Cerebellar nuclear complex (tissue), 1 donor: ENCODE measurements around the gene MYBPH.

Experiments
- DNase-seq, 2 experiments: peaks; one replicate each; lab custom pipeline; 2025; lab: John Stamatoyannopoulos, UW

Gene MYBPH

DNA sequence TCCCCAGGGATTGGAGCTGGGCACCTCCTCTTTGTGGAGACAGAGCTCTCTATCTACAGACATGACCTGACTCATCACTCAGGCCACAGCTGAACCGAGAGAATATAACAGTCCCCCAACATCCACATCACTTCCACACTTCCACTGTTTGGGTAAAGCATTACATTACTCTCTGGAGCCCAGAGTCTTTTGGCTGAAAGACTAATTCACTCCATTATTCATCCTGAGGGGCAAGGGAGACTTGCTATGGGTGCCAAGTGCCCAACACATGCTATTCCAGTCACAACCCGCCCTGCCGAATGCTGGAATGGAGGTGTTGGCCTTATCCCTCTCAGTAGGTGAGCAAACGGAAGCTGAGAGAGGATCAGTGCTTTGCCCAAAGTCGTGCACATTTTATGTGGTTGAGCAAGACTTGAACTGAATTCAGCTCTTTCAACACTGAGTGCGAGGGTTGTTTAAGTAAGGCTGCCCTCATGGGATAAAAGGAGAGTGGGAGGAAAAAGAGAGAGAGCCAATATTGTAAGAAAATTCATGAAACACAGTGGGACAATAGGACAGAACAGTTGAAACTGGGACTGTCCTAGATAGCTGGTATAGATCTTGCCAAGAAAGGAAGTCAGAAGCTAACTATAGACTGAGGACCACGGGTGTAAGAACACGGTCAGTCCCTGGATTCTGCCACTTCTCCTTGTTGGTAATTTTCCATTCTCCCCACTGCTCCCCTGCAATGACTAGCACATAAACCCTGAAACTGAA lies 24.4 kb upstream of the MYBPH start:
- peak; percentile 26 to 44 for DNase-seq

DNA sequence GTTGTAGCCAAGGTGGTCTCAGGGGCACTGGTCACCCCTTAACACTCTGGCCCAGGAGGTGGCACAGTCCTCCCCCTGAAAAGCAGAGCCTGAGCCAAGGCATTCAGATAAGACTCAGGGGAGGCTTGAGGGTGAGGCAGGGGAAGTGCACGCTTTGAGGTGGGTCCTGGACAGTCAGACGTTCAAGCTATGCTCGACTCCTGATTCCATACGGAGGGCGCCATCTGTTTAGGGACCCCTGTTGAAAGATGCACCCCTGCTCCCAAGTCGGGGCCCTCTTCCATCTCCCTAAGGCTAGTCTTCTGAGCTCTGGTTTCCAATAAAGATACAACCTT lies 23.8 kb upstream of the MYBPH start:
- no peak for DNase-seq

DNA sequence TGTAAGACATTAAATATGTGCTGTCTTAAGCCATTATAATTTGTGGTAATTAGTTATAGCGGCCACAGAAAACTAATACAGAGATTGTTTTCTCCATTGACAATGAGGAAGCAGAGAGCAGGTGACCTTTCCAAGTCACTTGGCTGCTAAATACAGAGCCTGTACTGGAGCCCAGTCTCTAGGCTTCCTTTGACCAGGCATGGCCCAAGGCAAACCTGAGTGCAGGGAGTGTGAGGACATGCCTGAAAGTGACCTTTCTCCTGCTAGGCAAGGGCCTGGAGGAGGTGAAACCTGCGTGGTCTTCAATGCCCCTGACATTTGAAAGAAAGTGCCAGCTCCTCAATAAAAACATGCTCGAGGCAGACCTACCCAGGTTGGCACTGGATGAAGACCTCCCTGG lies 23.4 kb upstream of the MYBPH start:
- no peak for DNase-seq

DNA sequence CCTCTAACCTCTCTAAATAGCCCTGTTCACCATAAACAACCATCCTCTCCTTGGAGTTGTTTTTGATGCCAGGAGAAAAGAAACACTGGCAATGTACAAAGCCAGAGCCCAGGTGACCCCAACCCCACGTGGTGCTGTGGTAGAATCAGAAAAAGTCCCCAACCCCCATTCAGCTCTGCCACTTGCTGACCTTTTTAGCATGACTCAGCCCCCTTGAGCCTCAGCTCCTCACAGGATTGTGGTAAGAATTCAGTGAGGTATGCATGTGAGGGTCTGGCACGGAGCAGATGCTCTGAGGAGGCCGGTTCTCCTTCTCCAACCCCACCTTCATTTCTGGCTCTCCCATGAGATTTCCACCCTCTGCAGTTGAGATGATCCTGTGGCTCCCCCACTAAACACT lies 22.0 kb upstream of the MYBPH start:
- DNase-seq: no peak

DNA sequence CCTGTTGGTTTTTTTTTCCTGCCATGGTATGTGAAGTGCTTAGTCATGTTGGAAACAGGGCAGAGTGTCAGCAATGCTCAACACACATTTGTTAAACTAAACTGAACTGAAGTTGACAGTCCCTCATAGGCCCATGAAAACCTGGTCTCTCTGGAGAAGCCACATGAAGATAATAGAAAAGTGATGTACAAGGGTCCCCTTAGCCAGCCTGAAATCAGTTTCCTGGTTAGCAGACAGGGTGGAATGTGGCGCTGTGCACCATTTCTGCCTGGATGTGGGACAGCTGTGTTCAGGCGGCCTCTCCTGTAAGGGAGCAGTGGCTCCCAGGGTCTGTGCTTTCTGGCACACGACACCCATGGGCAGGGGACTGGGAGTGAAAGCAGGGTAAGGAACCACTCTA lies 20.7 kb upstream of the MYBPH start:
- no peak for DNase-seq

DNA sequence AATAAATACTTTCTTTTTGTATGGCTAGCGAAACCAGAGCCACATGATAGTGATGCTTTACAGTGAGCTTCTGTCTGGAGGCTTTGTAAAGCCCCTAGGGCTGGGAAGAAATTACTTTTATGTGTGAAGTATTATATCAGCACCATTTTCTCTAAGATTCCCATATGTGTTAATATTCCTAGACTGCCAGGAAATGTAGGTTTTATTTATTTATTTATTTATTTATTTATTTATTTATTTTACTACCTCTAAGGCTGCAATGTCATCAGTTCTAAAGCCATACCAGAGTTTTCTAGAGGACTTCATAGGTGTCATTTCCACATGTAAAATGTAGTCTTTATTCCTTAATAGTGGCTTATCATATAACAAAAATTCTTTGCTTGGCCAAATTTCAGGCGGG lies 15.3 kb upstream of the MYBPH start:
- no peak for DNase-seq

DNA sequence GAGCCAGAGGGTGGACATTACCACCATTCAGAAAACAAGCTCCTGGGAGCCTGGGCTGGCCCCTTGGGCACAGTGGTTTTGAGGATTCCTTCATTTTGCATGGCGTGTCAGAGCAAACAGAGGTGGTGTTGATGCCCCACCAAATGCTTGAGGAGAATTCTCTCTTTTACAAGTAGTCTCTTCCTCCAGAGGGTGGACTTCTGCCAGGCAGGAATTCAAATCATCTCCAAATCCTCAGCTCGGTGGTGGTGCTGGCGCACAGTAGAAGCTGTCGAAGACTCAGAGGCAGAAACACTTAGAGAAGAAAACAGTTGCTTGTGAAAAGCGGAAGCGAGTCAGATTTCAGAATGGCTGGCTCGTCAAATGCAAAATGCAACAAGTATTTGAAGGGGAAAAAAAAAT lies 14.3 kb upstream of the MYBPH start:
- no peak for DNase-seq

DNA sequence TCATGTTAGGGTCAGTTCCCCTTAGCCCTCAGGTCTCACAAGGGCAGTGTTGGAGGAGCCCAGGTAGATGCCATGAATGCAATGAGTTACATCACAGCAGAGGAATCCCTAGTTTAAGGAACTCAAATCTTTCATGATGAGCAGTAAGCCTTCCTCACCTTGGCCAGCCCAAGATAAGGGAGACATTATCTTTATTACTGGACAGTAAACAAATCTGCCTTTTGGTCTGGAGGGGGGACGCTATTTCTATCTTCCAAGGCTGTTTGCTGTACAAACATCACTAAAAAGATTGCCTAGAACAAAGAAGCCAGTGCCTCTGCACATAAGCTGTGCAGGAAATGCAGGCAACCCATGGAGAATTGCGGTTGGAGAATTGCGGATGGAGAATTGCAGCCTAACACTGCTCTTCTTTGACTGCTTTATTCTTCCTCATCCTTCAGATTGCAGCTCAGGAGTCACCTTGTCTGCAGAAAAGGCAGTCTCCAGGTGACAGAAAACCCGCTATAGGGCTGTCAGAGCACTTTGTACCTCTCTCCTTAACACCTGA lies 13.1 kb upstream of the MYBPH start:
- DNase-seq: no peak

DNA sequence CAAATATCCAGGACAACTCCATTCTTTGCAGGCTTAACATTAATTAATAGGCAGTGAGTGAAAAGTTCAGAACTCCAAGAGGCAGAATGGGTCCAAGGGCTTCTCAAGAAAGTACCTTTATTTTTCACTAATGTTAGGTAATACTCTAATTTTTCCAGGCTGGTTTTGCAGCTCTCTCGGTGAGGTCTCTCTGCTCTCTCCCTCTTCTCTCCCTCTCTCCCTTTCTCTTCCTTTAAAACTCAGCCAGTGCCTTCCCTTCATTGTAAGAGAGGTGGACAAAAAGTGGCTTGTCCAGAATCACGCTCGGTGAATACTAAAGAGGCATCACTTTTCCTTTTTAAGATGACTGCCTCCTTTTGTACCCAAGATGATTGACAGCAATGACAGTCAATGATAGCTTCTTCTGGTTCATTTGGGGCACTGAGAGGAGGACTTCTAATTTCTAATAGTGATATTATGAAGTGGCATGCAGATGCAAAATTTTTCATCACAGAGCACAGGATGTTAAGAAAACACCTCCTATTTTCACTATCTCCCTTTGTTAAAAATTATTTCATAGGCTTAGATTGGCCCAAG lies 12.2 kb upstream of the MYBPH start:
- no peak for DNase-seq

DNA sequence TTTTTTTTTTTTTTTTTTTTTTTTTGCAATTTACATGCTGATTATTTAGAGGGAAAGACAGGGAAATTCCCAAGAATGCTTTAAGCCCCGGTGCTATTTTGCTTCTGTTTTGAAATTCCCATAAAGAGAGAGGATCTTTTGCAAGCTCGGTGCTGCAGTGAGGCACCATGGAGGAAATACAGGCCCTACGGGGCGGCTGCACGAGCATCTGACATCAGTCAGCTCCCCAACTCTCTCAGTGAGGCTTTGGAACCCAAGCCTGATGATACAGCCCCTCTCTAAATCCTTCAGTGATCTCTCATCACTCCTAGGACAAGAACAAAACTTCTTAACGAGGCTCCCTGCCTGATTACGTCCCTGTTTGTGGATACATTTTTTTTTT lies 11.7 kb upstream of the MYBPH start:
- no peak for DNase-seq

DNA sequence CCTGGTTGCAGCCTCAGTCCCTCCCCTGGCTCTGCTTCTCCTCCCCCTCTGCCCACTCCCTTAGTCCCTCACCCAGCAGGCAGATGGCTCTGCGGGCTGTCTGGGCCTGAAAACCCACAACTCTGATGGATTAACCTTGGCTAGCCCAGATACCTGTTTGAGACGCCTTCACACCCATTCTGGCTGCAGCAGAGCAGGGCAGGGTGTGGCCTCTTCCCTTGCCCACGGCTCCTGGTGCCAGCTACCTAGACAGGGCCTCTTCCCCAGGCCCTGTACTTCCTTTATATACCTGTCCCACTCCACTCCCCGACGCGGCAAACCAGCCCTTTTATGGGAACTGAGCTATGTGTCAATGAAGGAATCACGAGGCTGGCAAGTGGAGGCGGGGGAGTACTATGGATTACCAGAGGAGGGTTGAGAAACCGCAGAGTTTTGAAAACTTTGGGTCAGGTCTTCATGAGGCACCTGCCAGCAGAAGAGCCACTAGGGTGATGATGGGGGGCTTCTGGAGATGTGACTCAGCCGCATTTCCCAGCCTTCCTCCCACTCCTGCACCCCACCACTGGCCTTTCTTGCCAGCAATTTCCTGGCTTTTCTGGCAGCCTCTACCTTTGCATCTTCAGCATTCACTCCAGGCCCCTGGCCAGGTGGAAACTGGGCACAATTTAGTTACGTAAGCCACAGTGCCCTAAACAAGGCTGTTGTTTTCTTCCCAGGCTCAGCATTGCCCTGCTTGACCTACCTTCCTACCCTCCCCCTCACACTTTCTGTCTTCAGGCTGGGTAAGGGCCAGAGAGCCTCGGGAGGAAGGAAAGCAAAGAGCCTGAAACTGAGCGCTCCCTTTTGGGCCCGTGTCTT lies 11.0 kb upstream of the MYBPH start, which contains the start of gene CHI3L1:
Gene CHI3L1, minus strand, starts transcription at position 259 of the 858 bp plus-strand sequence. Its CDS starts 81 bp downstream, at position 178.
- DNase-seq: peak; percentile 65 to 68

DNA sequence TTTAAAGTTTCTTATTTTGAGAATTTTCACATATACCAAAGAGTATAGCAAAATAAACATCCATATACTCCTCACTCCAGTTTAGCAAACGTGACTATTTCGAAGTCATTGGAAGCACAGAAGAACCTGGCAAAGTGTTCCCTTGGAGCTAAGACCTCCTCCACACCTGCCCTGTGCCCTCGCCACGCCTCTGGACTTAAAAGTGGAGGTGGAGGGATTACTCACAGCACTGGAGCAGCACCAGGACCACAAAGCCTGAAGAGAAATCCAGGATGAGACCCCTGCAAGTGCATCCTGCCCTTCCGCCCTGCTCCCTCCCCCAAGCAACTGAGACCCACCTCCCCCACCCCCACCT lies 10.4 kb upstream of the MYBPH start:
- DNase-seq: no peak

DNA sequence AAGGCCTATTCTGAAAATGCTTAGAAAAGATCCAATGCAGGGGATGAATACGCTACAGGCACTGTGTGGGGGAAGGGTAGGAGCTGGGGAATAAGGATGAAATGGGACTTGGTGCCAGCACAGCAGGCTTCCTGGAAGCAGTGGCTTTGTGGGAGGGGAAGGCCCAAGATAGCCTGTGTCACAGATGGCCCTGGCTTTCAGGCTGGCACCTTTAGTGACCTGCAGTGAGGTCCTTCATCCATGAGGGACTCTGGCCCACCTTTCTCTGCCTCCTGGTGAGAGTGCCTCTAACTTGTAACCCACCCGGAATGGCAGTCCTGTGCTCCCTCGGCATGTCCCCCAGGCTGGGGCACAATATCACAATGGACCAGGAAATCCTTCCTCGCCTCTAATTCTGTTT lies 10.0 kb upstream of the MYBPH start:
- peak; percentile 40 to 76 for DNase-seq

DNA sequence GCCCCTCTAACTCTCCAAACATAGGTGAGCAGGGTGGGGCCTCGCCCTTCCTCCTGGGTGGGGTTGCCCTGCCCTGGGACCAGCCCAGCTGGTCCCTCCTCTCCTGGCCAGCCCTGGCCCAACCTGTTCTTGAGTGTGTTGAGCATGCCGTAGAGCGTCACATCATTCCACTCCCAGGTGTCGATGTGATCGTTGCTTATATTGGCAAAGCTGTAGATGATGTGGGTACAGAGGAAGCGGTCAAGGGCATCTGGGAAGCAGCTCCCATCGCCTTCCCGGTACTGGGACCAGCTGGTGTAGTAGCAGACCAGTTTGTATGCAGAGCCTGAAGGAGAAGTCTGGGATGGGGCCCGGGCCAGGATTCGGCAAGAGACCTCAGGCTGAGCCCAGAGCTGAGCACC lies 9.4 kb upstream of the MYBPH start:
- DNase-seq: no peak

DNA sequence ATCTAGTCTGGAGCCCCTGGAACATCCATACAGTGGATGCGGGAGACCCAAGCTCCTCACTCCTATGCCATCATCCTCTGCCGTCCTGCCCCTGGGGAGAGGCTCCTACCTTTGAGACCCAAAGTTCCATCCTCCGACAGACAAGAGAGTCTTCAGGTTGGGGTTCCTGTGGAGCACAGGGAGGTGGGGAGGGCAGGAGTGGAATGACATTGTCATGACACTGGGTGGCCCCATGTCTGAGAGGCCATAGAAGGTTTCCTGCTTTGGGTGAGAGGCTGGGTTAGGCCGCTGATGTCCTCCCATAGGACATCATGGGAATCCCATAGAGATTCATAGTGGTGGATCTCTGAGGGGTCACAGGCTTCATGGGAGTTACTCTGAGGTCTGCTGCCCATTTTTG lies 8.8 kb upstream of the MYBPH start:
- no peak for DNase-seq

DNA sequence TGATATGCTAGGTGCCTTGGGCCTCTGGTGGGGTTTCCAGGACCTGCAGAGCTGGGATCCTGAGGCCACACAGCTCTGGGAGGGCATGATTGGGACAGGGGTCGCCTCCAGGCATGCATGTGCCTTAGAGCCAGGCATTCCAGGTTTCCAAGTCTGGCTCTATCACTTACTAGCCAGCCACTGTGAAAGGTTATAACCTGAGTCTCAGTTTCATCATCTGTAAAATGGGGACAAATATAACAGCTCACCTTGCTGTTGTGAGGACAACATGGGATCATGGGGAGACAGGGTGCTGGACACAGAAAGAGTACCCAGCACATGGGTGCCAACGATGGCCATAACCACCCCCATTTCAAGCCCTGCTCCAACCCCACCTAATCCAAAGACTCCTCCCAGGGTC lies 8.2 kb upstream of the MYBPH start:
- DNase-seq: no peak

DNA sequence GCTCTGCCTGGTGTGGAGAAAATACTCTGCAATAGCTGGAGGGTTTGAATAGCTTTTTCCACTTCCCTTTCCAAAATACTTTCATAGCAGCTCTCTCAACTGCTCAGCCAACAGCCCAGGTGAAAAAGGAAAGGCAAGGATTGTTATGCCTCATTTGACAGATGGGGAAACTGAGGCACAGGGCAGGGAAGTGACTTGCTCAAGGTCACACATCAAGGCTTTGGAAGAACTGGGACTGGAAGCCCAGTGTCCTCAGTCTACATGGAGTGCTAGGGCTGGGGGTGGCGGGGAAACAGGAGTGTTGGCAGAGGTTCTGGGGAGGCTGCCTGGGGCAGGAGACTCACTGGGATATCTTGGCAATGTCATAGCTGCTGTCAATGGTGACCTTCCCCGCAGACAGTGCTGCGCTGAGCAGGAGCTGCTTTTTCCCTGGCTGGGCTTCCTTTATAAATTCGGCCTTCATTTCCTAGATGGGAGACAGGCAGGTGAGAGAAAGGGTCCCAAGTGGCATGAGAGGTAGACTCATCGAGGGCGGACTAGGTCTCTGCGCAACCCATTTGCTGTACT lies 6.8 kb upstream of the MYBPH start:
- DNase-seq: no peak

DNA sequence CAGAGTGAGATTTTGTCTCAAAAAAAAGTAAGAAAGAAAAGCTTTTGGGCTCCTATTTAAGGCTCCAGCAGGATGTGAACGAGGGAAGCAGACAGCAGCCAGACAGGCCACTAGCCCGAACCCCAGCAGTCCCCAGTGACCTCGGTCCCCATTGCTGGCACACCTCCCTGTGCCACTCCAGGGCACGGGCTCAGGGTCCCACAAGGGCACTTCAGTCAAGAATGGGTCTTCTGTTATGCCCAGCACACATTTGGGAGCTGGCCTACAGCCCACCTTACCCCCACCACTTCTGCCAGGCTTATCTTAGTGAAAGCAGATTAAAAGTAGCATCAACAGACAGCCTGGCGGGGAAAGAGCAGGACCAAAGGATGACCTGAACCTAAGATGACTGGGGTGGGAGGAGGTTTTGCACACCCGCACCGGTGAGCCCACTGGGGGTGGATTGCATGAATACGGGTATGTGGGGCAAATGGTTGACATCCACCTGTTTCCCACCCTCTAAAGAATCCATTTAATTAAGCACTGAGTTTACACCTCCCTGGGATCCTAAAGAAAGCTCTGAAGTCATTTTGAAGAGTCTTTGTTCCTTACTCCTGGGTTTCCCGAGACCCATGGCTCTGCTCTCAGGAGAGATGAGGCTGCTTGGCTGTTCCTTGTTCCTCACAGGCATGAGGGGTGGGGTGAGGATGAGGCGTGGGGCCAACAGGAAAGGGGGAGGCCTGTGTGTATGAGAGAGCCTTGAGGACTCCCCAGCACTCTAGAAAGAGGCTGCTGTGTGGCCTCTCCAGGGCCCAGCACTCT lies 6.2 kb upstream of the MYBPH start:
- no peak for DNase-seq

DNA sequence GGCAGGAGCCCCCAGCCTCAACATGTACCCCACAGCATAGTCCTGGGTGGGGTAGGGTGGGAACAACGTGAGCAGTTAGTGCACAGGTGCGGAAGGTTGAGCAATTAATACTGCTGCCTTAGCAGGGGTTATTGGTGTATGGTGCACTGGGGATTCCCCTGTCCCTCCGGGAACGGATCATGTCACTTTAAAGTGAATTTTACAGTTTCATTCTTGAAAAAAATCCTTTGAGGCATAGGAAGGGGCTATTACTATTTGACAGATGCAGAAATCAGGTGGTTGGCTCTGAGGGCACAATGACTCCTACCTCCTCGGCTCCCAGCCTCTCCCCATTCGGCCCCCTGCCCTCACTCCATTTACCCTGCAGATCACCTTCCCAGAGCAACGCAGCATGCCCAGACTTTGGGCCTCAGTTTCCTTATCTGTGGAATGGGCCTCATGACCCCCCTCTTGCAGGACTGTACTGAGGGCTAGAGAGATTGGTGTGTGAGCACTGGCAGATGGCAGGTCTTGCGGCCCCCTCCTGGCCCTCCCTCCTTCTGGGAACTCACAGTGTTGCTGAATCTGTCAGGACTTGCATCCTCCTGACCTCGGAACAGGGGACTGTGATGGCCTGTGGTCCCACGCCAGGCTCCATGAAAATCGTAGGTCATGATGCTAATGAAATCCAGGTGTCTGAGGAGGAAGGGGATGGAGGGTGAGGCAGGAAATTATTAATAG lies 5.1 kb upstream of the MYBPH start:
- DNase-seq: no peak

DNA sequence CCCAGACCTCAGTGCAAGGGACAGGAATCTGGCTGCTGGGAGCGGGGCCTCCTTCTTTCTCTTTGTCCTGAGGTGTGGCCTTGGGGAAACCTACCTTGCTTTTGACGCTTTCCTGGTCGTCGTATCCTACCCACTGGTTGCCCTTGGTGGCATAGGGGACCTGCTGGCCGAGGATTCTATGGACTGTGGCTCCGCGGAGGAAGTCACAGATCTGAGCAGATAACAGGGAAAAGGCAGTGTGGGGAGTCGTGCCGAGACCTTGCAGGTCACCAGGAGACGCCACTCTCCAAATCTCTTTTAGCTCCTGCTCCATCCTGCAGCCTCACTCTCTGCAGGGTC lies 4.0 kb upstream of the MYBPH start:
- DNase-seq: no peak
